GM10266 (cell line): ENCODE measurements around the gene RAF1.

Experiments used
- DNase-seq: peaks from one replicate; pipeline ENCODE4 v3.0.0; 2012; ENCODE audit errors: extremely low spot score
- CTCF ChIP-seq: IDR thresholded peaks from 2 replicates; pipeline ENCODE4 v1.5.1; 2012; ENCODE audit warnings: mild to moderate bottlenecking, low read depth; ENCODE audit not compliant: control insufficient read depth, insufficient read depth; ENCODE audit errors: missing control alignments

The RAF1 gene

GRCh38 chr3:12663936-12664908 is at the start of gene RAF1:
RAF1 (minus strand) TSS chr3:12664117; CDS start chr3:12618721, 45,396 bp downstream.
- DNase-seq, result peak; percentile 94
- TF ChIP-seq CTCF, result no peak

- no peak for TF ChIP-seq CTCF
These were observed 46.1 kb upstream of the RAF1 start for GRCh38 chr3:12710062-12710461.

GRCh38 chr3:12709334-12709733 is 45.4 kb upstream of the RAF1 start:
- no peak for TF ChIP-seq CTCF
- DNase-seq, result no peak

More at GRCh38 chr3:12710062-12710461, 46.1 kb upstream of the RAF1 start:
- DNase-seq, result no peak

GRCh38 chr3:12708584-12709192 is 44.8 kb upstream of the RAF1 start:
- DNase-seq, result no peak
- no peak for TF ChIP-seq CTCF

GRCh38 chr3:12707449-12707848 is 43.5 kb upstream of the RAF1 start:
- no peak for TF ChIP-seq CTCF
- DNase-seq, result no peak

GRCh38 chr3:12706504-12707253 is 42.8 kb upstream of the RAF1 start:
- DNase-seq, result peak; percentile 69
- peak; percentile 84 for TF ChIP-seq CTCF
